Panc1 (cell line): ENCODE data around the gene CFAP77.

ENCODE experiments used
- POLR2AphosphoS5 ChIP-seq: IDR thresholded peaks from 2 replicates; pipeline ENCODE4 v1.6.1; 2012; ENCODE audit warnings: mild to moderate bottlenecking, low read depth, low read length, moderate library complexity
- SIN3A ChIP-seq: IDR thresholded peaks from 2 replicates; pipeline ENCODE4 v1.6.1; 2012; ENCODE audit warnings: low read depth, mild to moderate bottlenecking, low read length, moderate library complexity, borderline replicate concordance; ENCODE audit not compliant: insufficient read depth
- TCF7L2 ChIP-seq: IDR thresholded peaks from 2 replicates; pipeline ENCODE4 v1.6.1; 2011; ENCODE audit warnings: mild to moderate bottlenecking, low read depth, low read length, inconsistent platforms
- TF ChIP-seq, protein P1 (sequence below): fragments of 450-650 bp; IDR thresholded peaks from 2 replicates; pipeline ENCODE4 v1.5.1; 2017; ENCODE audit warnings: mild to moderate bottlenecking

DNA sequence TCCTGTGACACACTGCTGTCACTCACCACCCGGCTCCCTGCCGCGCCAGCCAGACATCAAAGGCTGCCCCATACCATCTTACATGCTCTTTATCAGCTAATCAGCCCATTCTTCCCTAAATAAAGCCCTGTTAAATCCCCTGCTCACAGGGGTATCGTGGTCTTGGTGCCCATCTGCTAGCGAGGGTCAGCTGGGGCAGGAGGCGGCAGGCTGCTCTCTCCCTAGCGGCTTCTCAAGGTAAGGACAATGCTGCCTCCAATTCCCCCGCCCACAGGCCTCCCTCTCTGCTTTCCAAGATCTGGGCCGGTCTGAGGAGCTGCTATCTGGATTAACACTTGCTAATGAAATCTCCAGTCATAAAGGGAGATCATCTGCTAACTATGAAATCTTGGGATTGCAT lies 199.2 kb downstream of the CFAP77 start:
- TF ChIP-seq, protein P1, sequence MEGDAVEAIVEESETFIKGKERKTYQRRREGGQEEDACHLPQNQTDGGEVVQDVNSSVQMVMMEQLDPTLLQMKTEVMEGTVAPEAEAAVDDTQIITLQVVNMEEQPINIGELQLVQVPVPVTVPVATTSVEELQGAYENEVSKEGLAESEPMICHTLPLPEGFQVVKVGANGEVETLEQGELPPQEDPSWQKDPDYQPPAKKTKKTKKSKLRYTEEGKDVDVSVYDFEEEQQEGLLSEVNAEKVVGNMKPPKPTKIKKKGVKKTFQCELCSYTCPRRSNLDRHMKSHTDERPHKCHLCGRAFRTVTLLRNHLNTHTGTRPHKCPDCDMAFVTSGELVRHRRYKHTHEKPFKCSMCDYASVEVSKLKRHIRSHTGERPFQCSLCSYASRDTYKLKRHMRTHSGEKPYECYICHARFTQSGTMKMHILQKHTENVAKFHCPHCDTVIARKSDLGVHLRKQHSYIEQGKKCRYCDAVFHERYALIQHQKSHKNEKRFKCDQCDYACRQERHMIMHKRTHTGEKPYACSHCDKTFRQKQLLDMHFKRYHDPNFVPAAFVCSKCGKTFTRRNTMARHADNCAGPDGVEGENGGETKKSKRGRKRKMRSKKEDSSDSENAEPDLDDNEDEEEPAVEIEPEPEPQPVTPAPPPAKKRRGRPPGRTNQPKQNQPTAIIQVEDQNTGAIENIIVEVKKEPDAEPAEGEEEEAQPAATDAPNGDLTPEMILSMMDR: no peak
- no peak for TF ChIP-seq SIN3A
- TF ChIP-seq POLR2AphosphoS5: no peak
- TF ChIP-seq TCF7L2: no peak
